GM23338 (cell line): ENCODE measurements around the gene C15orf40. TPM values are rescaled to one million over a fixed set of nuclear protein-coding genes. Genes with fewer than 3 reads are reported as not detected.

Experiments used
- ATAC-seq: fragments of 200-7000 bp; cut with Tn5 transposase; 3 replicates; pipeline ENCODE4 v1.9.1; 2020
- DNase-seq: peaks from one replicate; pipeline ENCODE4 v3.0.0-alpha.2; 2015; ENCODE audit warnings: low spot score
- H2AFZ ChIP-seq: fragments of 200-600 bp; sonication (generic); 2 replicates; pipeline ENCODE4 v1.8.0; 2016; ENCODE audit warnings: antibody characterized with exemption, mild to moderate bottlenecking, moderate library complexity
- H3F3A ChIP-seq: fragments of 200-600 bp; sonication (generic); replicated peaks from 2 replicates; pipeline ENCODE4 v1.8.0; 2017; ENCODE audit warnings: antibody characterized with exemption, mixed run types, low read depth
- H3K27ac ChIP-seq: fragments of 200-600 bp; sonication (generic); 2 replicates; pipeline ENCODE4 v1.6.1; 2016; ENCODE audit warnings: low read depth
- H3K27me3 ChIP-seq: fragments of 200-600 bp; sonication (generic); 2 replicates; pipeline ENCODE4 v1.8.0; 2016; ENCODE audit warnings: mild to moderate bottlenecking, mixed run types, moderate library complexity; ENCODE audit not compliant: insufficient read depth
- H3K36me3 ChIP-seq: fragments of 200-600 bp; sonication (generic); 2 replicates; pipeline ENCODE4 v1.8.0; 2016; ENCODE audit warnings: mild to moderate bottlenecking; ENCODE audit not compliant: insufficient read depth
- H3K4me1 ChIP-seq: fragments of 200-600 bp; sonication (generic); 2 replicates; pipeline ENCODE4 v1.8.0; 2016; ENCODE audit warnings: mild to moderate bottlenecking, moderate library complexity; ENCODE audit not compliant: insufficient read depth
- H3K4me2 ChIP-seq: fragments of 200-600 bp; sonication (generic); 2 replicates; pipeline ENCODE4 v1.7.1; 2017; ENCODE audit warnings: mixed run types
- H3K4me3 ChIP-seq: fragments of 200-600 bp; sonication (generic); 2 replicates; pipeline ENCODE4 v1.6.1; 2016; ENCODE audit warnings: mixed run types
- H3K79me2 ChIP-seq: fragments of 200-600 bp; sonication (generic); replicated peaks from 2 replicates; pipeline ENCODE4 v1.8.0; 2017; ENCODE audit warnings: mild to moderate bottlenecking; ENCODE audit not compliant: insufficient read depth
- H3K9me2 ChIP-seq: fragments of 200-600 bp; sonication (generic); 2 replicates; pipeline ENCODE4 v1.8.0; 2017; ENCODE audit not compliant: insufficient read depth
- H4K20me1 ChIP-seq: fragments of 200-600 bp; sonication (generic); replicated peaks from 2 replicates; pipeline ENCODE4 v1.8.0; 2017; ENCODE audit warnings: mild to moderate bottlenecking; ENCODE audit not compliant: insufficient read depth
- H3K27ac Mint-ChIP-seq: 2 replicates; pipeline ENCODE4 v1.8.0; 2020; ENCODE audit warnings: inconsistent platforms, mild to moderate bottlenecking, moderate library complexity, mixed read lengths
- H3K27me3 Mint-ChIP-seq: 3 replicates; pipeline ENCODE4 v1.8.0; 2022; ENCODE audit warnings: low read depth, mild to moderate bottlenecking, moderate library complexity, mixed read lengths, inconsistent platforms; ENCODE audit not compliant: insufficient read depth, poor library complexity
- H3K36me3 Mint-ChIP-seq: 3 replicates; pipeline ENCODE4 v1.8.0; 2021; ENCODE audit warnings: low read depth, mild to moderate bottlenecking, inconsistent platforms, moderate library complexity, mixed read lengths
- H3K4me1 Mint-ChIP-seq: 3 replicates; pipeline ENCODE4 v1.8.0; 2020; ENCODE audit warnings: mild to moderate bottlenecking, inconsistent platforms, mixed read lengths
- H3K4me3 Mint-ChIP-seq: 3 replicates; pipeline ENCODE4 v1.8.0; 2021; ENCODE audit warnings: moderate library complexity, mild to moderate bottlenecking, inconsistent platforms, mixed read lengths
- H3K9me3 Mint-ChIP-seq: 3 replicates; pipeline ENCODE4 v1.8.0; 2020; ENCODE audit warnings: moderate library complexity, mild to moderate bottlenecking, inconsistent platforms, mixed read lengths
- CTCF ChIP-seq, 2 experiments: fragments of 200-600 bp in 1 of 2; sonication (generic) in 1 of 2; conservative IDR thresholded peaks; 2 replicates each; pipeline versions ENCODE4 v1.5.1 to v1.6.1; 2016 to 2017; ENCODE audit warnings: antibody characterized with exemption in 2 of 2, low read depth in 2 of 2, mild to moderate bottlenecking in 2 of 2, moderate library complexity in 1 of 2
- ETS1 ChIP-seq: IDR thresholded peaks from 2 replicates; pipeline ENCODE4 v1.6.1; 2016; ENCODE audit warnings: antibody characterized with exemption
- EZH2 ChIP-seq: fragments of 200-600 bp; sonication (generic); IDR thresholded peaks from one replicate; pipeline ENCODE4 v1.8.0; 2017; ENCODE audit warnings: antibody characterized with exemption, mild to moderate bottlenecking, low read depth; ENCODE audit not compliant: unreplicated experiment
- EZH2phosphoT487 ChIP-seq: fragments of 200-600 bp; sonication (generic); IDR thresholded peaks from one replicate; pipeline ENCODE4 v1.8.1; 2018; ENCODE audit warnings: antibody characterized with exemption; ENCODE audit not compliant: unreplicated experiment
- JUNB ChIP-seq: IDR thresholded peaks from one replicate; pipeline ENCODE4 v1.6.1; 2016; ENCODE audit warnings: antibody characterized with exemption; ENCODE audit not compliant: unreplicated experiment
- NANOG ChIP-seq: IDR thresholded peaks from 2 replicates; pipeline ENCODE4 v1.6.1; 2016; ENCODE audit warnings: antibody characterized with exemption, borderline replicate concordance
- ZNF114 ChIP-seq: fragments of 250-450 bp; sonication (Bioruptor Pico); IDR thresholded peaks from 2 replicates; pipeline ENCODE4 v1.5.0; 2020; ENCODE audit warnings: mild to moderate bottlenecking, moderate library complexity
- ZNF331 ChIP-seq: fragments of 250-450 bp; sonication (Bioruptor Pico); IDR thresholded peaks from 2 replicates; pipeline ENCODE4 v1.5.0; 2020; ENCODE audit warnings: low read depth, mild to moderate bottlenecking, moderate library complexity
- ZNF462 ChIP-seq: fragments of 250-450 bp; sonication (Bioruptor Pico); IDR thresholded peaks from 2 replicates; pipeline ENCODE4 v1.5.0; 2020; ENCODE audit warnings: mild to moderate bottlenecking, moderate library complexity
- polyA plus RNA-seq: library from polyadenylated mRNA; unstranded; fragments of >200 nt; fragmentation: Nextera tagmentation; extraction: Ambion mirVana; gene quantifications from 2 replicates; pipeline ENCODE4 v1.2.1, GENCODE V29; 2016
- total RNA-seq: library from RNA; depleted of rRNA; stranded (reverse); fragments of >200 nt; shearing (Covaris generic); gene quantifications from 2 replicates; pipeline ENCODE4 v1.2.3, GENCODE V29; 2014

C15orf40 gene
- total and polyA plus RNA-seq, 2 experiments from 2014 or later = 7.3 to 26.3 TPM

GRCh38 chr15:83046558-83047127 is 35.2 kb upstream of the C15orf40 start (continued):
- TF ChIP-seq ETS1 = no peak
- TF ChIP-seq ZNF114 (CRISPR knock-in tag) = no peak
- TF ChIP-seq EZH2 = no peak
- no peak for TF ChIP-seq NANOG
- TF ChIP-seq EZH2phosphoT487 = no peak
- no peak for TF ChIP-seq ZNF331
- TF ChIP-seq JUNB = no peak

GRCh38 chr15:83044156-83044555 is 32.7 kb upstream of the C15orf40 start:
- ATAC-seq = no peak
- TF ChIP-seq ZNF462 (CRISPR knock-in tag) (no peak), CTCF (conservative IDR thresholded peaks at IDR 0.05; ENCODE audit: low read depth in 2 of 2) (0 out of 4 replicates have a peak, but pooled peaks of 1 of the 2 experiments have one; percentile 6)
- Histone ChIP-seq H3K4me2 (no peak overlapping the region), H3K4me1 (no peaks in the 10 kb centered on the region), H3K27me3 (no peaks in the 10 kb centered on the region), H3F3A (no peaks in the 10 kb centered on the region), H2AFZ (no peak overlapping the region), H3K36me3 (peaks cover 25% of the 10 kb centered on the region), H3K27ac (no peak overlapping the region), H3K9me2 (no peaks in the 10 kb centered on the region), H3K79me2 (peaks cover 91% of the 10 kb centered on the region), H4K20me1 (peaks cover 47% of the 10 kb centered on the region), H3K4me3 (no peak overlapping the region)
- peaks cover 2% of the 10 kb centered on the region for H3K27me3 Mint-ChIP-seq
- no peak for DNase-seq
- peaks cover 3% of the 10 kb centered on the region; the same call in 1 of the 3 replicates for H3K4me1 Mint-ChIP-seq
- no peak overlapping the region for H3K27ac Mint-ChIP-seq
- H3K4me3 Mint-ChIP-seq = no peak overlapping the region
- H3K9me3 Mint-ChIP-seq = no peaks in the 10 kb centered on the region
- H3K36me3 Mint-ChIP-seq = peaks cover 53% of the 10 kb centered on the region
